GM21528 (cell line): ENCODE measurements around the gene BFAR.
"Not testable (repeated sequence)": the region's sequence is repeated elsewhere in the genome, so short reads cannot be mapped to it uniquely, and the experiment has no call there.

Experiments used
- ATAC-seq: cut with Tn5 transposase; IDR thresholded peaks from one replicate; pipeline ENCODE4 v1.9.1; 2021; ENCODE audit warnings: mild to moderate bottlenecking, moderate library complexity; ENCODE audit not compliant: unreplicated experiment, low FRiP score

Gene BFAR

DNA sequence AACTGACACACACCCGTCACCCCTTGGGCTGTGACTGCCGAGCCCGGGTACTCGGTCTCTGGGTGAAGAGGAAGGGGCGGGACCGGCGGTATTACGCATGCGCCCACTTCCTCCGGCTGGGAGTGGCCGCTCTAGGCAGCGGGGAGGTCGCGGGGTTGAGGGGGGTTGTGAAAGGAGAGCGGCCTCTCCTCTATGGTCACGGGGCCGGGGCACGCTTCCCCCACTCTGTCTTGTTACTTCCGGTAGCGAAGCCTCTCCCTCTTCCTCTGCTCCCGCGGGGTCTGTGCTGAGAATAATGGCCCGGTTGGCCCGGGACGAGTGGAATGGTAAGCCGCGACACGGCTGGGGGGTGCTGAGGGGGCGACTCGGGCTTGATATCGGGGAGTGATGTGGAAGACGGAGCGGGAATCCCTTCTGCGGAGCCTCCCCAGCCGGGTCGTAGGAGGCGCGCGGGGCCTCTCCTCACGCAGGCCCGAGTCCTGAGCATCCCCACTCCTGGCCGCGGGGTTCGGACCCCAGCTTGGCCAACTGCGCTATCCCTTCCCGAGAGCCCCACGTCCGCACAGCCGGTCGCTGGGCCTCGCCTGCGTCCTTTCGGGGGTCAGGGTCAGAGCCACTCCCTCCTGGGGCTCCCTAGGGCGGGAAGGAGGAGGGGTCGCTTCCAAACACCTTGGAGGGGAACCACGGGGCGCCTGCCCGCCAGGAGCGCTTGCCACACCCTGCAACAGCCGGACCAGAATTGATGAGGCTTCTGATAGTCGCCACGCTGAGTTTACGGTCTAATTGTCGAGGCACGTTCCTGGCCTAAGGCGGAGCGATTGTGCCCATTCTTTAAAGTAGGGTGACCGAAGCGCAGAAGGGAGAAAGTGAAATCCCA is at the start of gene BFAR:
BFAR (plus strand) TSS at position 259 of the 877 bp plus-strand sequence. CDS start 11,396 bp downstream, outside the sequence.
- peak; percentile 74 for ATAC-seq

GRCh38 chr16:14585287-14585686 is 47.5 kb upstream of the BFAR start:
- no peak for ATAC-seq

DNA sequence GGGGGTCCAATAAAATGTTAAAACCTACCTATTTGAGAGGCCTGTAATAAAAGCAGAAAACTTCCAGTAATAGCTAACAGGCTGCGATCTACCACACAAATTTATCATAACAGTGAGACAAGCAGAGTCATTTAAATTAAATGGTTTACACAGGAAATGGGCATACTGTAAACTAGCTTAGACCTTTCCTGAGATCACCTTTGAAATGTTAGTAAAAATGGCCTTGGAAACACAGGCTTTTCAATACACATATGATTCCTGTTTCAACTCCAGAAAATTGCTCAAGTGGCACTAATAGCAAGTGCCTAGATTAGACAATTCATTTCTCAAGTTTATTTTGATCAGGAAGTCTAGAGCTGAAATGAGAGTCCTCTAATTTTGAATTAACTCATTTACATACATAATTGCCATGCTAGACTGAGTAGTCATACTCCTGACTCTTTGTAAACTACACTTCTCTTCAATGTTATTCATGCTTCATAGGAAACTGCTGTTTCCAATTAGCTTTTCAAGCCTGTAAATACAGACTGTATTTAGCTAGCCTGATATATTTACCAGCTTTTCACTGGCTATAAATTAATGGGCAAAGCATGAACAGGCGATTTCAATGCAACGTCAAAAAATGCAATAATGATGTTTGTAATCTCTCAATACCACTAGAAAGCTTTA is 46.0 kb upstream of the BFAR start:
- ATAC-seq = no peak

GRCh38 chr16:14600164-14600563 is 32.6 kb upstream of the BFAR start:
- no peak for ATAC-seq

- ATAC-seq = no peak
Measured at GRCh38 chr16:14602443-14602963, 30.2 kb upstream of the BFAR start.

- ATAC-seq = peak; percentile 50
Measured at GRCh38 chr16:14606102-14606501, 26.6 kb upstream of the BFAR start.

- peak; percentile 58 for ATAC-seq
Measured at GRCh38 chr16:14608111-14608566, 24.6 kb upstream of the BFAR start.

- ATAC-seq = no peak
Measured at GRCh38 chr16:14608604-14609003, 24.1 kb upstream of the BFAR start.

GRCh38 chr16:14609716-14610115 is 23.0 kb upstream of the BFAR start:
- no peak for ATAC-seq

DNA sequence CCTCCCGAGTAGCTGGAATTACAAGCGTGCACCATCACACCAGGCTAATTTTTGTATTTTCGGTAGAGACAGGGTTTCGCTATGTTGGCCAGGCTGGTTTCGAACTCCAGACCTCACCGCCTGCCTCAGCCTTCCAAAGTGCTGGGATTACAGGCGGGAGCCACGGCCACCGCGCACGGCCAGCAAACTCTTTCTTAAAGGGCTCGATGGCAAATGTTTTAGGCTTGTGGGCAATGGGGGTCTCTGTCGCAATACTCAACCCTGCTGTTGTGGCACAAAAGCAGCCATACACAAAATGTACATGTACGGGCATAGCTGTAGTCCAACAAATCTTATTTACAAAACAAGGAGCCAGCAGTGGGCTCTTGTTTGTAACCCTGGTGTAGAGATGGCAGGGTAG is 21.1 kb upstream of the BFAR start:
- no peak for ATAC-seq

GRCh38 chr16:14613991-14614390 is 18.8 kb upstream of the BFAR start:
- ATAC-seq = no peak

GRCh38 chr16:14616280-14616679 is 16.5 kb upstream of the BFAR start:
- no peak for ATAC-seq

DNA sequence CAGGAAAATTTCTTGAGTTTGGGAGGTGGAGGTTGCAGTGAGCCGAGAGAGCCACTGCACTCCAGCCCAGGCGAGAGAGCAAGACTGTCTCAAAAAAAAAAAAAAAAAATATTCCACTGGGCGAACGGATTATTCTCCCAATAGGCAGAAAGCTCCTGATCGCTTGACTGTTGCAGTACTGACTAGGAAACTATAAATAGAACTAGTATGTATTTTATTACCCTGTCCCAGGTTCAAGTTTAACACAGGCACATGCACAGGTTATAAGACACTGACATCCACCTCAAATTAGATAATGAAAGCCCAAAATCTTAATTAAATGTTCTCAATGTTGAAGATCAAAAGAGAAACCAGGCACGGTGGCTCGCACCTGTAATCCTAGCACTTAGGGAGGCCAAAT is 14.2 kb upstream of the BFAR start:
- ATAC-seq = no peak

DNA sequence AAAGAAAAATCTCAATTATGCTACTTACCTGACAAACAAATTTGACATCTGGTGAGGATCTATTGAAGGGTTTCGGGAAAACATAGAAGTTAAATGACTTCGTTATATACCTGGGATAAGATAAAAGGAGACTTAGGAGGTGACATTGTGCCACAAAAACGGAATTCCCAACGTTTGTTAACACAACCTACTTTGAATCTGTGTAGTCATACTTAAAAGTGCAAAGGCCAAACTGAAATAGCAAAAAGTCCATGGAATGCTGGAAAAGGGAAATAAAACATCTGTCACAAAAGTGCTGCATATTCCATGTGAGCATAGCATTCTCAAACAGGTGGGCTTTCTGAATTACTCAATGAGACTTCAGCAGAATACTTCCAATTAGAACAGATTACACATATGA is 5.7 kb upstream of the BFAR start:
- no peak for ATAC-seq

- no peak for ATAC-seq
Measured at GRCh38 chr16:14628806-14629611, 3.7 kb upstream of the BFAR start.

DNA sequence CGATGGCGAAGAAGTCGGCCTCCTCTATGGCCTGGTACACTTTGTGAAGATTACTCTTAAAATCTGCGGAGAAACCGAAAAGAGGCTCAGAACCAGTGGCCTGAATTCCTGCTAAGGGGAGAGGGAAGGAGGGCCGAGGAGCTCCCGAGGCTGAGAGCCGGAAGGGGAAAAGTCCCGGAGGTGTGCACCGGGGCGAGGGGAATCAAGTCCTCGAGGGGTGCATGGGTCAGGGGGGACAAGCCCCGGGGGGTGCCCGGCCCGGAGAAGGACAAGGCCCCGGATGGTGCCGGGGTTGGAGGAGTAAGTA is 3.2 kb upstream of the BFAR start:
- no peak for ATAC-seq

DNA sequence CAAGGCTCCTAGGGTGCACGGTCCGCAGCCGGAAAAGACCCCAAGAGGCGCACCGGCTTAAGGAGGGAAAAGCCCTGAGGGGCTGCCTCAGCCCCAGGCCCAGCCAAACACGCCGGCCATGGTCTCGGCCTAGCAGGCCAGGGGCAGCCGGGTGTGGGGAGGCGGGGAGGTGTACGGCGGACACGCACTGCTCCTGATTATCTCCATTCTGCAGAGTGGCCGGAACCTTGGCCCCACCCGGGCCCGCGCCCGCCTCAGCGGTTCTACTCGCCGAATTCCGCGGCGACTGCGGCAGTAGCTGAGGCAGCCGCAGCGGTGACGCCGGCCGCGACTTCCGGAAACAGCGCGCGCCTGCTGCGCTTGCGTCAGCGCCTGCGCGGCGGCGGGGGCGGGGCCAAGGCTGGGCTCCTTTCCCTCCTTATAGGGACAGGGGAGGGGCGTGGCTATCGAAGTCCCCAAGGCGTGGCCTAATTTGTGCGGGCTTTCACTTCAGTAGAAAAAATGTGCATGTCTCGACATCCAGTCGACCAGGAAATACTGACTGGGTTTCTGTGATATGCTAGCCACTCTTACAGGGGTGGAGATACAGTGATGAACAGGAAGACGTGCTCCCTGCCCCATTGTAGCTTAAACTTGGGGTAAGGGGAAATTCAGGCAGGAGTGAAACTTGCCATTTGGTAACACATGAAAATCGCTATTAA is 2.7 kb upstream of the BFAR start, which contains the start of gene PARN:
PARN (minus strand) TSS at position 342 of the 701 bp plus-strand sequence; CDS start at position 207, 135 bp downstream.
- ATAC-seq = peak; percentile 49

DNA sequence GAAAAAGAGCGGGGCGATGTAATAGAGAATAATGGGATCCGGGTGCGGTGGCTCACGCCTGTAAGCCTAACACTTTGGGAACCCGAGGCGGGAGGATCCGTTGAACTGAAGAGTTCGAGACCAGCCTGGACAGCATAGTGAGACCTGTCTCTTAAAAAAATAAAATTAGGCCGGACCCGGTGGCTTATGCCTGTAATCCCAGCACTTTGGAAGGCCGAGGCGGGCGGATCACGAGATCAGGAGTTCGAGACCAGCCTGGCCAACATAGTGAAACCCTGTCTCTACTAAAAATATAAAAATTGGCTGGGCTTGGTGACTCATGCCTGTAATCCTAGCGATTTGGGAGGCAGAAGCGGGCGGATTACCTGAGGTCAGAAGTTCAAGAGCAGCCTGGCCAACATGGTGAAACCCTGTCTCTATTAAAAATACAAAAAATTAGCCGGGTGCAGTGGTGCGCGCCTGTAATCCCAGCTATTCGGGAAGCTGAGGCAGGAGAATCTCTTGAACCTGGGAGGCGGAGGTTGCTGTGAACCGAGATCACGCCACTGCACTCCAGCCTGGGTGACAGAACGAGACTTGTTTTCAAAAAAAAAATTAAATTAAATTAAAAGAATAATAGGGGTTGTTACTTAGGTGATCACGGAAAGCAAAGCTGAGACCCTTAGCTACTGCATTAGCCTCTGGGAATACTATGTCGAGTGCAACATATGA is 2.0 kb upstream of the BFAR start:
- not testable (repeated sequence) for ATAC-seq

- ATAC-seq = no peak
Measured at GRCh38 chr16:14634389-14634725, 1.6 kb downstream of the BFAR start.
